Neuronal stem cell (in vitro differentiated cells): ENCODE data around the gene PODN.

ENCODE experiments used
- DNase-seq: peaks from one replicate; pipeline ENCODE4 v3.0.0-alpha.2; 2013; ENCODE audit warnings: low spot score
- H2AFZ ChIP-seq: one replicate; pipeline ENCODE4 v1.6.1; 2013; ENCODE audit warnings: mild to moderate bottlenecking, low read length, inconsistent platforms
- H2AK5ac ChIP-seq: 2 replicates; pipeline ENCODE4 v1.6.1; 2013; ENCODE audit warnings: low read depth, mild to moderate bottlenecking, inconsistent platforms, low read length, moderate library complexity, mixed read lengths
- H2BK120ac ChIP-seq: 2 replicates; pipeline ENCODE4 v1.6.1; 2013; ENCODE audit warnings: low read depth, mild to moderate bottlenecking, inconsistent platforms, low read length, moderate library complexity, mixed read lengths
- H2BK12ac ChIP-seq: one replicate; pipeline ENCODE4 v1.6.1; 2013; ENCODE audit warnings: low read length, inconsistent platforms
- H2BK15ac ChIP-seq: 2 replicates; pipeline ENCODE4 v1.6.1; 2013; ENCODE audit warnings: mild to moderate bottlenecking, low read length, inconsistent platforms, mixed read lengths
- H2BK5ac ChIP-seq: one replicate; pipeline ENCODE4 v1.6.1; 2013; ENCODE audit warnings: inconsistent platforms, mild to moderate bottlenecking, low read length, moderate library complexity
- H3K14ac ChIP-seq: one replicate; pipeline ENCODE4 v1.6.1; 2013; ENCODE audit warnings: low read length, inconsistent platforms
- H3K18ac ChIP-seq: 2 replicates; pipeline ENCODE4 v1.6.1; 2013; ENCODE audit warnings: low read length, inconsistent platforms
- H3K23ac ChIP-seq: 2 replicates; pipeline ENCODE4 v1.6.1; 2013; ENCODE audit warnings: low read depth, mild to moderate bottlenecking, mixed read lengths, low read length, inconsistent platforms; ENCODE audit not compliant: poor library complexity
- H3K27ac ChIP-seq: replicated peaks from 3 replicates; pipeline ENCODE4 v1.5.1; 2013; ENCODE audit warnings: low read length, inconsistent platforms
- H3K27me3 ChIP-seq, 3 experiments: 2 replicates each; pipeline ENCODE4 v1.6.1; 2013; ENCODE audit warnings: low read length in 3 of 3, mild to moderate bottlenecking in 2 of 3, inconsistent platforms in 1 of 3, low read depth in 1 of 3, mixed read lengths in 1 of 3, moderate library complexity in 1 of 3; ENCODE audit not compliant: control insufficient read depth in 3 of 3, insufficient read depth in 3 of 3
- H3K36me3 ChIP-seq, 2 donors: replicated peaks in 1 of 2; 2 replicates each; pipeline ENCODE4 v1.6.1; 2013; ENCODE audit warnings: low read length in 2 of 2; ENCODE audit not compliant: control insufficient read depth in 2 of 2, insufficient read depth in 2 of 2
- H3K4ac ChIP-seq: 2 replicates; pipeline ENCODE4 v1.6.1; 2013; ENCODE audit warnings: inconsistent platforms, mild to moderate bottlenecking, low read length, moderate library complexity
- H3K4me1 ChIP-seq, 2 donors: 1 replicate in 1 of 2; 2 replicates in 1 of 2; pipeline ENCODE4 v1.6.1; 2013; ENCODE audit warnings: low read length in 2 of 2, low read depth in 1 of 2; ENCODE audit not compliant: control insufficient read depth in 2 of 2, insufficient read depth in 1 of 2
- H3K4me2 ChIP-seq: one replicate; pipeline ENCODE4 v1.6.1; 2013; ENCODE audit warnings: mild to moderate bottlenecking, low read length, inconsistent platforms; ENCODE audit not compliant: insufficient read depth, poor library complexity, severe bottlenecking
- H3K4me3 ChIP-seq, 2 donors: 2 replicates each; pipeline ENCODE4 v1.5.1; 2013; ENCODE audit warnings: low read length in 2 of 2, mild to moderate bottlenecking in 2 of 2, inconsistent platforms in 1 of 2, moderate library complexity in 1 of 2
- H3K79me1 ChIP-seq: one replicate; pipeline ENCODE4 v1.6.1; 2013; ENCODE audit warnings: low read depth, mild to moderate bottlenecking, inconsistent platforms, low read length, moderate library complexity
- H3K9ac ChIP-seq: one replicate; pipeline ENCODE4 v1.6.1; 2013; ENCODE audit warnings: mild to moderate bottlenecking, low read depth, low read length, inconsistent platforms; ENCODE audit not compliant: poor library complexity
- H3K9me3 ChIP-seq, 2 donors: replicated peaks in 1 of 2; 2 replicates each; pipeline versions ENCODE3 to v1.6.1; 2013; ENCODE audit warnings: low read length in 2 of 2, mild to moderate bottlenecking in 2 of 2, inconsistent platforms in 1 of 2, low read depth in 1 of 2, mixed read lengths in 1 of 2, moderate library complexity in 1 of 2; ENCODE audit not compliant: control insufficient read depth in 2 of 2, insufficient read depth in 1 of 2
- H4K8ac ChIP-seq: one replicate; pipeline ENCODE4 v1.6.1; 2013; ENCODE audit warnings: low read depth, mild to moderate bottlenecking, inconsistent platforms, low read length, moderate library complexity
- H4K91ac ChIP-seq: one replicate; pipeline ENCODE4 v1.6.1; 2013; ENCODE audit warnings: low read length, low read depth, mild to moderate bottlenecking, inconsistent platforms; ENCODE audit not compliant: poor library complexity
- WGBS, 2 donors: extraction: QIAGEN DNeasy Blood & Tissue Kit; methylation state at CpG; one replicate each; pipeline ENCODE4 v1.1.7; 2013; ENCODE audit warnings: missing lambda C conversion rate in 2 of 2, mixed read lengths in 1 of 2; ENCODE audit not compliant: insufficient read length in 2 of 2, insufficient replicate concordance in 1 of 2; ENCODE audit errors: extremely low coverage in 2 of 2; 5-methylcytosine and 5-hydroxymethylcytosine counted together

PODN gene

DNA sequence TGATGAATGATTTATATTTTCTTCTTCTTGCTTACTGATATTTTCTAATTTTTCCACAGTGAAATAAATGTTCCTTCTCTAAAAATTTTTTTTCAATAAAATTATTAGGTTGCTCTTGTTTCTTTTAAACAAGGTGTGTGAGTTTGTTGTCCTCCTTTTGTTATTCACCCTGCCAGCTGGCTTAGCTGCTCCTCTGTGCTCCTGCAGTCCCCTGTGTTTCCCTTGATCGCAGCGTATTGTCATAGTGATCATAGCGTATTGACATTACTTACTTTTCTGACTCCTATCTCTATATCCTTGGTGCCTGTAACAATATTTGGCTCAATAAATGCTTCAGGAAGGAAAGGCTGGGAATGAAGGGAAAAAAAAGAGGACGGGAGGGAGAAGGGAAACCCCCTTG lies 24.9 kb upstream of the PODN start:
- no peak overlapping the region for H3K4me2 ChIP-seq
- H3K4ac ChIP-seq: no peak overlapping the region
- no peaks in the 10 kb centered on the region for H3K79me1 ChIP-seq
- H3K14ac ChIP-seq: no peak overlapping the region
- H3K4me1 ChIP-seq: no peaks in the 10 kb centered on the region
- no CpG with 5 or more reads among the region's 4 CpGs for WGBS, 2 donors
- no peak overlapping the region for H3K18ac ChIP-seq
- no peak overlapping the region for H2AFZ ChIP-seq
- no peak overlapping the region for H4K8ac ChIP-seq
- H3K9me3 ChIP-seq: no peaks in the 10 kb centered on the region
- H2AK5ac ChIP-seq: no peak overlapping the region
- H3K27me3 ChIP-seq: no peaks in the 10 kb centered on the region
- H3K36me3 ChIP-seq: peaks cover 0 to 7% of the 10 kb centered on the region in 2 donors
- no peak overlapping the region for H3K4me3 ChIP-seq
- no peak overlapping the region for H4K91ac ChIP-seq
- H2BK12ac ChIP-seq: no peak overlapping the region
- H2BK5ac ChIP-seq: no peak overlapping the region
- no peak overlapping the region for H2BK15ac ChIP-seq
- no peak overlapping the region for H3K27ac ChIP-seq
- DNase-seq: no peak
- H2BK120ac ChIP-seq: no peak overlapping the region
- no peak overlapping the region for H3K9ac ChIP-seq
- H3K23ac ChIP-seq: no peak overlapping the region

DNA sequence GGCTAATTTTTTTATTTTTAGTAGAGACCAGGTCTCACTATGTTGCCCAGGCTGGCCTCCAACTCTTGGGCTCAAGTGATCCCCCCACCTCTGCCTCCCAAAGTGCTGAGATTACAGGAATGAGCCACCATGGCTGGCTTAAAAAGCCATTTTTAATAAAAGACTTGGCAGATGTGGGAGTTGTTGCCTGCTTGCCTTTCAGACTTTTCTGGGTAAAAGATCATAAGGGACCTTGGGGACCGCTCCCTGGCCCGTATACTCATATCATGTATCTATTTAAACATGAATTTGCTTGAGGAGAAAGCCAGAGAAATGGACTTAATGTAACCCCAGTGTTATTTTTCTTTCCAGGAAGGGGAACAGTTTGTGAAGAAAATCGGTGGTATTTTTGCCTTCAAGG lies 23.4 kb upstream of the PODN start:
- H3K36me3 ChIP-seq: peaks cover 0 to 7% of the 10 kb centered on the region in 2 donors
- H4K91ac ChIP-seq: no peak overlapping the region
- H3K4me2 ChIP-seq: no peak overlapping the region
- no peak overlapping the region for H3K23ac ChIP-seq
- no peak overlapping the region for H3K9ac ChIP-seq
- H3K79me1 ChIP-seq: no peaks in the 10 kb centered on the region
- no peak for DNase-seq
- H2AFZ ChIP-seq: no peak overlapping the region
- no peak overlapping the region for H2BK5ac ChIP-seq
- H2BK120ac ChIP-seq: no peak overlapping the region
- H3K4me3 ChIP-seq: no peak overlapping the region
- no peak overlapping the region for H3K18ac ChIP-seq
- H3K27ac ChIP-seq: no peak overlapping the region
- H3K4me1 ChIP-seq: no peaks in the 10 kb centered on the region
- no peak overlapping the region for H3K14ac ChIP-seq
- no peaks in the 10 kb centered on the region for H3K27me3 ChIP-seq
- H3K4ac ChIP-seq: no peak overlapping the region
- no peak overlapping the region for H4K8ac ChIP-seq
- no peaks in the 10 kb centered on the region for H3K9me3 ChIP-seq
- H2BK12ac ChIP-seq: no peak overlapping the region
- no CpG with 5 or more reads among the region's 3 CpGs for WGBS, 2 donors
- H2AK5ac ChIP-seq: no peak overlapping the region
- no peak overlapping the region for H2BK15ac ChIP-seq

DNA sequence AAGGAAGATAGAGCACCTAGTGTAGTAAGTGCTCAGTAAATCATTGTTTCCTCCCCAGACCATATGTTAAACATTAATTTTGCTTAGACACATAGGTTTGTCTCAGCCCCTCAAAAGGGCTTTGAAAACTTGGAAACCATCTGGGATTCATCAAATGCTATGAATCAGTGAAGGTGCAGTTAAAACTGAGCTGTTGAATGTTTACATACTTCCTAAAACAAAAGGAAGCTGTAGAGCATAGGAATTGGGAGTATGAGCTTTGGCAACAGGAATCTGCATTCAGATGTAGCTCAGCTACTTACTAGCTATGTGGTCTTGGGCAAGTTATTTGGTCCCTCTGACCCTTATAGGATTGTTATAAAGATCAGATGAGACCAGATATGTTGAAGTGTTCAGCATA lies 18.7 kb upstream of the PODN start:
- H3K14ac ChIP-seq: no peak overlapping the region
- H3K9ac ChIP-seq: no peak overlapping the region
- no peak overlapping the region for H2AK5ac ChIP-seq
- no peak overlapping the region for H3K27ac ChIP-seq
- peaks cover 0 to 7% of the 10 kb centered on the region in 2 donors for H3K36me3 ChIP-seq
- no peaks in the 10 kb centered on the region for H3K9me3 ChIP-seq
- no peak overlapping the region for H3K4ac ChIP-seq
- H3K79me1 ChIP-seq: no peaks in the 10 kb centered on the region
- no peak overlapping the region for H3K4me3 ChIP-seq
- H3K4me2 ChIP-seq: no peak overlapping the region
- no peak overlapping the region for H4K8ac ChIP-seq
- H3K23ac ChIP-seq: no peak overlapping the region
- H2BK5ac ChIP-seq: no peak overlapping the region
- H2BK12ac ChIP-seq: no peak overlapping the region
- H4K91ac ChIP-seq: no peak overlapping the region
- H3K4me1 ChIP-seq: peaks cover 8 to 14% of the 10 kb centered on the region in 2 donors
- DNase-seq: no peak
- no peak overlapping the region for H3K18ac ChIP-seq
- no peak overlapping the region for H2AFZ ChIP-seq
- no peak overlapping the region for H2BK120ac ChIP-seq
- no peaks in the 10 kb centered on the region for H3K27me3 ChIP-seq
- no peak overlapping the region for H2BK15ac ChIP-seq

DNA sequence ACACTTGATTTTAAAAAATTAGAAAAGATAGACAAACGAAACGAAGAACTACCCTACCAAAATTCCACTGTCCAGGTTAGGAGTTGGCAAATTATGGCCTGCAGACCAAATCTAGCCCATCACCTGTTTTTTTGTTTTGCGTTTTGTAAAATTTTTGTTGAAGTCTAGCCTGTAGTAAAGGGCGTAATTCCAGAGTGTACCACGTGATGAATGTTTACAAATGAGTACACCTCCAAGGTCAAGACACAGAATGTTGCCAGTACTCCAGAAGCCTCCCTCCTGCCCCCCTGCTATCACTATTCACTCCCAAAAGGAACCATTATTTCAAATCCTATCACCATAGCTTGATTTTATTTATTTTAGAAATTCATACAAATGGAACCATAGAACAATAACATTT lies 17.1 kb upstream of the PODN start:
- WGBS, 2 donors: no CpG with 5 or more reads among the region's 5 CpGs
- no peak overlapping the region for H3K9ac ChIP-seq

More for the DNA sequence above, 17.1 kb upstream of the PODN start:
- Histone ChIP-seq H2AK5ac (no peak overlapping the region), H3K27ac (no peak overlapping the region), H2BK15ac (no peak overlapping the region), H3K23ac (no peak overlapping the region), H3K4me2 (no peak overlapping the region), H3K27me3 (no peaks in the 10 kb centered on the region), H4K8ac (no peak overlapping the region), H3K14ac (no peak overlapping the region), H2BK5ac (no peak overlapping the region), H4K91ac (no peak overlapping the region), H3K4me1 (peaks cover 9 to 23% of the 10 kb centered on the region in 2 donors), H2AFZ (no peak overlapping the region), H3K79me1 (no peaks in the 10 kb centered on the region), H2BK120ac (no peak overlapping the region), H3K4ac (no peak overlapping the region), H3K18ac (no peak overlapping the region), H3K9me3 (no peaks in the 10 kb centered on the region), H3K36me3 (no peaks in the 10 kb centered on the region), H2BK12ac (no peak overlapping the region), H3K4me3 (no peak overlapping the region)
- no peak for DNase-seq
